IPS-20b (cell line): Measurements from ENCODE around the gene LGI4.

Experiments
- H3K27ac ChIP-seq: one replicate; pipeline ENCODE4 v1.5.1; 2013; ENCODE audit warnings: low read length
- H3K27me3 ChIP-seq: 2 replicates; pipeline ENCODE4 v1.6.1; 2013; ENCODE audit warnings: mild to moderate bottlenecking, low read length, inconsistent platforms; ENCODE audit not compliant: insufficient read depth
- H3K36me3 ChIP-seq: 2 replicates; pipeline ENCODE4 v1.6.1; 2013; ENCODE audit warnings: low read depth, mild to moderate bottlenecking, inconsistent platforms, low read length, moderate library complexity; ENCODE audit not compliant: insufficient read depth
- H3K4me1 ChIP-seq: 2 replicates; pipeline ENCODE4 v1.6.1; 2013; ENCODE audit warnings: mild to moderate bottlenecking, control low read depth, inconsistent platforms, low read length, moderate library complexity; ENCODE audit not compliant: insufficient read depth
- H3K4me3 ChIP-seq: 2 replicates; pipeline ENCODE4 v1.5.1; 2013; ENCODE audit warnings: mild to moderate bottlenecking, low read length, inconsistent platforms
- H3K9ac ChIP-seq: 2 replicates; pipeline ENCODE4 v1.6.1; 2013; ENCODE audit warnings: low read depth, mild to moderate bottlenecking, inconsistent platforms, low read length, moderate library complexity
- H3K9me3 ChIP-seq: 2 replicates; pipeline ENCODE4 v1.6.1; 2013; ENCODE audit warnings: mild to moderate bottlenecking, low read depth, low read length, inconsistent platforms; ENCODE audit not compliant: insufficient read depth

LGI4 gene

GRCh38 chr19:35084509-35084762, 50.4 kb downstream of the LGI4 start:
- 0 out of 2 replicates have a peak, but pooled peaks cover 2% of the 10 kb centered on the region for H3K4me1 ChIP-seq
- H3K36me3 ChIP-seq, result no peaks in the 10 kb centered on the region
- no peaks in the 10 kb centered on the region for H3K27me3 ChIP-seq
- no peak overlapping the region for H3K27ac ChIP-seq
- no peak overlapping the region for H3K9ac ChIP-seq
- no peaks in the 10 kb centered on the region for H3K9me3 ChIP-seq
- no peak overlapping the region for H3K4me3 ChIP-seq

- 0 out of 2 replicates have a peak, but pooled peaks cover 2% of the 10 kb centered on the region for H3K4me1 ChIP-seq
- H3K27me3 ChIP-seq, result no peaks in the 10 kb centered on the region
- H3K27ac ChIP-seq, result no peak overlapping the region
- no peaks in the 10 kb centered on the region for H3K9me3 ChIP-seq
- no peak overlapping the region for H3K4me3 ChIP-seq
- H3K36me3 ChIP-seq, result no peaks in the 10 kb centered on the region
- H3K9ac ChIP-seq, result no peak overlapping the region
Measured at GRCh38 chr19:35083691-35084508, 51.0 kb downstream of the LGI4 start.

- no peak overlapping the region for H3K9ac ChIP-seq
- no peak overlapping the region for H3K4me3 ChIP-seq
- H3K36me3 ChIP-seq, result no peaks in the 10 kb centered on the region
- no peaks in the 10 kb centered on the region for H3K9me3 ChIP-seq
- H3K27me3 ChIP-seq, result no peaks in the 10 kb centered on the region; the same call in 1 of the 2 replicates
- no peak overlapping the region for H3K27ac ChIP-seq
- H3K4me1 ChIP-seq, result no peaks in the 10 kb centered on the region
Measured at GRCh38 chr19:35081201-35081600, 53.7 kb downstream of the LGI4 start.

- no peaks in the 10 kb centered on the region for H3K36me3 ChIP-seq
- no peaks in the 10 kb centered on the region for H3K9me3 ChIP-seq
- H3K27me3 ChIP-seq, result no peaks in the 10 kb centered on the region; the same call in 1 of the 2 replicates
- H3K27ac ChIP-seq, result no peak overlapping the region
- no peaks in the 10 kb centered on the region for H3K4me1 ChIP-seq
- no peak overlapping the region for H3K4me3 ChIP-seq
- no peak overlapping the region for H3K9ac ChIP-seq
Measured at GRCh38 chr19:35080613-35081170, 54.2 kb downstream of the LGI4 start.

- Histone ChIP-seq H3K9ac (no peak overlapping the region), H3K27ac (no peak overlapping the region), H3K4me1 (no peaks in the 10 kb centered on the region), H3K27me3 (no peaks in the 10 kb centered on the region; the same call in 1 of the 2 replicates), H3K9me3 (no peaks in the 10 kb centered on the region), H3K36me3 (no peaks in the 10 kb centered on the region), H3K4me3 (no peak overlapping the region)
Measured at GRCh38 chr19:35079826-35080225, 55.0 kb downstream of the LGI4 start.

- H3K9me3 ChIP-seq, result no peaks in the 10 kb centered on the region
- no peaks in the 10 kb centered on the region for H3K4me1 ChIP-seq
- no peaks in the 10 kb centered on the region; the same call in 1 of the 2 replicates for H3K27me3 ChIP-seq
- H3K4me3 ChIP-seq, result no peak overlapping the region
- no peak overlapping the region for H3K27ac ChIP-seq
- H3K36me3 ChIP-seq, result no peaks in the 10 kb centered on the region
- no peak overlapping the region for H3K9ac ChIP-seq
Measured at GRCh38 chr19:35077411-35078223, 57.2 kb downstream of the LGI4 start.

- Histone ChIP-seq H3K4me3 (no peak overlapping the region), H3K9me3 (no peaks in the 10 kb centered on the region), H3K36me3 (no peaks in the 10 kb centered on the region), H3K27ac (no peak overlapping the region), H3K4me1 (no peaks in the 10 kb centered on the region), H3K27me3 (no peaks in the 10 kb centered on the region; the same call in 1 of the 2 replicates), H3K9ac (no peak overlapping the region)
Measured at GRCh38 chr19:35076657-35077056, 58.2 kb downstream of the LGI4 start.

- no peak overlapping the region for H3K9ac ChIP-seq
- no peaks in the 10 kb centered on the region for H3K4me1 ChIP-seq
- no peak overlapping the region for H3K4me3 ChIP-seq
- no peaks in the 10 kb centered on the region for H3K9me3 ChIP-seq
- H3K27ac ChIP-seq, result no peak overlapping the region
- no peaks in the 10 kb centered on the region; the same call in 1 of the 2 replicates for H3K27me3 ChIP-seq
- no peaks in the 10 kb centered on the region for H3K36me3 ChIP-seq
Measured at GRCh38 chr19:35076026-35076370, 58.9 kb downstream of the LGI4 start.

GRCh38 chr19:35075202-35076025, 59.4 kb downstream of the LGI4 start:
- Histone ChIP-seq H3K9me3 (peaks cover 3% of the 10 kb centered on the region; the same call in 1 of the 2 replicates), H3K4me3 (no peak overlapping the region), H3K27ac (no peak overlapping the region), H3K27me3 (no peaks in the 10 kb centered on the region; the same call in 1 of the 2 replicates), H3K36me3 (no peaks in the 10 kb centered on the region), H3K9ac (no peak overlapping the region), H3K4me1 (no peaks in the 10 kb centered on the region)
